ENCODE results near the gene SIGLEC1.

SIGLEC1 gene

DNA sequence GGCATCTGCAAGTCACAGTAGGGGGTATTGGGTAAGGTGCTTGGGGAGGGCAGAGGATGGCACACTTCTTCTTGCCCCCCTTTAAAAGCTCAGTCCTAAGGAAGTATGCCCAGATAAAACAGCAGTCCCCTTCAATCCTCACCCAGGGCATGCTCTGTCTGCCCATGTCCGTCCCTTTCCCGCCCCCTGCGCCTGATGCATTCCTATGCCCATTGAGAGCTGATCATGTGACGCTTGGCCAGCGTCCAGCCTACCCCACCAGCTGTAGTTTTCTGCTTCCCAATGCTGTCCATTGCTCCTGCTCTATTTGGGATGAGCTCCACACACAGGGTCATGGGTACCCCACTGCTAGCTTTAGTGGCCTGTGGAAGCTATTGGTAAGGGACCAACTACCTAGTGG, 8.3 kb downstream of the SIGLEC1 start:
- no peak overlapping the region for H3K27ac ChIP-seq (ENCODE audit: low read depth, low read length)
- no peaks in the 10 kb centered on the region for H3K4me1 ChIP-seq (ENCODE audit: control insufficient read depth in 1 of 2, insufficient read depth in 2 of 2, low read length in 2 of 2)
- H3K4me3 ChIP-seq (ENCODE audit: low read depth in 1 of 2, low read length in 2 of 2) = no peak overlapping the region
- no peaks in the 10 kb centered on the region for H3K27me3 ChIP-seq (ENCODE audit: control insufficient read depth in 1 of 2, insufficient read depth in 2 of 2, low read length in 2 of 2)
- no peaks in the 10 kb centered on the region for H3K36me3 ChIP-seq (ENCODE audit: control insufficient read depth in 1 of 2, insufficient read depth in 2 of 2, low read length in 2 of 2)
- no peaks in the 10 kb centered on the region for H3K9me3 ChIP-seq (ENCODE audit: control insufficient read depth in 1 of 2, low read length in 2 of 2)
- H3K9ac ChIP-seq (ENCODE audit: low read depth in 1 of 2, low read length in 2 of 2) = no peak overlapping the region

DNA sequence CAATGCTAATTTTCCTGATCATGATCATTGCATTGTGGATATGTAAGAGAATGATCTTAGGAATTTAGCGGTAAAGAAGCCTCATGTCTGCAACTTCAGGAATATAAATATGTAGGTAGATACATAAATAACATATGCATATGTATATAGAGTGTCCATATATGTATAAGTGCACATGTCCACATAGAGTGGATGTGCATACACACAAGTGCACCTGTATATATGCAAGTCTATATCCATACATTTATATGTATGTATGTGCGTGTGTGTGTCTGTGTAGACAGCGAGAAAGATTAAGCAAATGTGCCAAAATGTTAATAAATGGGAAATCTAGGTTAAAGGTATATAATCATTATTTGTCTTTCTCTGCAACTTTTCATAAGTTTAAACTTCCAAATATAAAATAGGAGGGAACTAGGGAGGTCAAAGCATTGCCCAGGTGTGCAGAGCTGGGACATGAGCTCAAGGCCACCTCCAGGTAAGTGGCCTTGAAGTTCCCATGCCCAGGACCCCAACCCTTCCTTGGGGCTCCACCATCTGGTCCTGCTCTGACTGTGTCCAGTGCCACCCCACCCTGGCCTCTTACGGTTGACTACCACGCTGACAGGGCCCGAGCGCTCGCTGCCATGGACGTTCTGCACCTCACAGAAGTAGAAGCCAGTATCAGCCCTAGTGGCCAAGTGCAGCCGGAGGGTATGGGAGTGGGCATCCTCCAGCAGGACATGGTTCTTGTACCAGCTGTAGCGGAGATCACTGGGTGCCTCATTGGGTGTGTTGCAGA, 9.6 kb downstream of the SIGLEC1 start:
- no peaks in the 10 kb centered on the region for H3K27me3 ChIP-seq (ENCODE audit: control insufficient read depth in 1 of 2, insufficient read depth in 2 of 2, low read length in 2 of 2)
- H3K9me3 ChIP-seq (ENCODE audit: control insufficient read depth in 1 of 2, low read length in 2 of 2) = no peaks in the 10 kb centered on the region
- H3K27ac ChIP-seq (ENCODE audit: low read depth, low read length) = no peak overlapping the region
- H3K36me3 ChIP-seq (ENCODE audit: control insufficient read depth in 1 of 2, insufficient read depth in 2 of 2, low read length in 2 of 2) = no peaks in the 10 kb centered on the region
- no peaks in the 10 kb centered on the region for H3K4me1 ChIP-seq (ENCODE audit: control insufficient read depth in 1 of 2, insufficient read depth in 2 of 2, low read length in 2 of 2)
- H3K9ac ChIP-seq (ENCODE audit: low read depth in 1 of 2, low read length in 2 of 2) = no peak overlapping the region
- H3K4me3 ChIP-seq (ENCODE audit: low read depth in 1 of 2, low read length in 2 of 2) = no peak overlapping the region

DNA sequence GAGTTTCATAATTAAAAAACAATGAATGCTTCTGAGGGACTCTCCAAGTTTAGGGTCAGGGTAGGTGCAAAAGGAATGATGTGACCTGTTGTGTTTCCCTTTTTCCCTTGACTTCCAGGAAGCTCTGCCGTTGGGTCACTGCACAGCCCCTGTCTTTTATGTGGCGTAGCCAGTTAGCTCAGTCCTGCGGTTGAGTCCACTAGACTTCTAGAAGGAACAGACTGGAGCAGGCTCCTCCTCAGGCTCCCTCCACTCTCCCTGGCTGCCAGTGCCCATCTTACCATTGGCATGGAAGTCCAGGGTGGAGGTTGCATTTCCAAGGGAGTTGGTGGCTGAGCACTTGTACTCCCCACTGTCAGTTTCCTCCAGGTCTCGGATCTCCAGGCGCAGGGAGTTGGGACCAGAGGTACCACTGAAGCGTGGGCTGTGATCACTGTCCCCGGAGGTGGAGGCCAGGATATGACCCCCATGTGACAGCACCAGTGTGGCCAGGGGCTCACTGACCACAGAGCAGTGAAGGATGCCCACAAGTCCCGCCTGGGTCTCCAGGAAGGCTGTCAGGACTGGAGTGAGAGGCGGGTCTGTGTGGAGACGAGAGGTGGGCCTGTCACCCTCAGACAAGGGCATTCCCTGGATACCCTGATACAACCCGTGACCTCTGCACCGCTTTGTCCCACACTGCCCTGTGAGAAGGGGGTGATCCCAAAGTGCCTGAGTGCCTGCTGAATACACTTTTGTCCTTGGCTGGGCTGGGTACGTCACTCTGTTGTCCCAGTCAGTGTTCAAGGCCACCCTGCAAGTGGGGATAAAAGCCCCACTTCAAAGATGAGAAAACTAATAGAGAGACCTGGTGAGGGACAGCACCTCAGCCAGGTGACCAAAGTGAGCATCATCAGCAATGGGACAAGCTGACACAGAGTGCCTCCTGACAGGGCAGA, 11.1 kb downstream of the SIGLEC1 start:
- Histone ChIP-seq H3K9me3 (ENCODE audit: control insufficient read depth in 1 of 2, low read length in 2 of 2) (peaks cover 0 to 2% of the 10 kb centered on the region in 2 donors), H3K27me3 (ENCODE audit: control insufficient read depth in 1 of 2, insufficient read depth in 2 of 2, low read length in 2 of 2) (no peaks in the 10 kb centered on the region), H3K4me3 (ENCODE audit: low read depth in 1 of 2, low read length in 2 of 2) (no peak overlapping the region), H3K4me1 (ENCODE audit: control insufficient read depth in 1 of 2, insufficient read depth in 2 of 2, low read length in 2 of 2) (no peaks in the 10 kb centered on the region), H3K27ac (ENCODE audit: low read depth, low read length) (no peak overlapping the region), H3K36me3 (ENCODE audit: control insufficient read depth in 1 of 2, insufficient read depth in 2 of 2, low read length in 2 of 2) (no peaks in the 10 kb centered on the region), H3K9ac (ENCODE audit: low read depth in 1 of 2, low read length in 2 of 2) (no peak overlapping the region)

DNA sequence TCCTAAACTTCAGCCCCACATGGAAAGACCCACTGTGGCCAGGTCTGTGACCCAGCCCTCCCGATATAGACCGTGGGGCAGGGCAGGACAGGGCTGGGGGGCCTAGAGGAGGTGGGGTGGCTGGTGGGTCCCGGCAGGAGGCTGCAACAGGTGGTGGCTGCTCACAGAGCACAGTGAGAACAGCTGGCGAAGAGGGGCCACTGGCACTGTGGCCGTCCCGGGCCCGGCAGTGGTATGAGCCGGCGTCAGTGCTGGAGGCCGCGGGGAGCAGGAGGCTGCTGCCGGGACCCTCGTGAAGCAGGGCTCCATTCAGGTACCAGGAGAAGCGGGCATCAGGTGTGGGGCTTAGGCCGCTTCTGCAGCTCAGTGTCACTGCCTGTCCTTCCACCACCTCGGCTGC, 13.4 kb downstream of the SIGLEC1 start:
- Histone ChIP-seq H3K9ac (ENCODE audit: low read depth in 1 of 2, low read length in 2 of 2) (no peak overlapping the region), H3K9me3 (ENCODE audit: control insufficient read depth in 1 of 2, low read length in 2 of 2) (peaks cover 0 to 5% of the 10 kb centered on the region in 2 donors), H3K4me1 (ENCODE audit: control insufficient read depth in 1 of 2, insufficient read depth in 2 of 2, low read length in 2 of 2) (no peaks in the 10 kb centered on the region), H3K27ac (ENCODE audit: low read depth, low read length) (no peak overlapping the region), H3K4me3 (ENCODE audit: low read depth in 1 of 2, low read length in 2 of 2) (no peak overlapping the region), H3K36me3 (ENCODE audit: control insufficient read depth in 1 of 2, insufficient read depth in 2 of 2, low read length in 2 of 2) (no peaks in the 10 kb centered on the region), H3K27me3 (ENCODE audit: control insufficient read depth in 1 of 2, insufficient read depth in 2 of 2, low read length in 2 of 2) (no peaks in the 10 kb centered on the region)

DNA sequence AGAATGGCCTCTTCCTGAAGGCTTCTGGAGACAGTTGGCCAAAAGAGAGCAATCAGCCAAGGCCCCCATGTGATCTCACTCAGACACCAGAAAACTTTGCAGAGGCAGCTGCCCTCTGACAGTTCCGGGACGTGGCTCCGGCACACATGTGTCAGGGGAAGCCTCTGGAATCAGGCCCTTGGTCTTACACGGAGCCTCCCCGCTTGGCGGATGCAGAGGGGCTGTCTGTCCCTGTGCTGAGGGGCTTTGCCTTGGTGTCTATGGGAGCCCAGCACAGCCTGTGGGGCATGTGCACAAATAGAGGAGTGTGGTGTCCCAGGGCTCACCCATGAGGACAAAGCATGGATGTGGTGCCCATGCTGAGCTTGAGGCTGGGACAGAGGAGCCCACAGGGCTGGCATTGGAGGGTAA, 13.8 kb downstream of the SIGLEC1 start:
- Histone ChIP-seq H3K4me3 (ENCODE audit: low read depth in 1 of 2, low read length in 2 of 2) (no peak overlapping the region), H3K27me3 (ENCODE audit: control insufficient read depth in 1 of 2, insufficient read depth in 2 of 2, low read length in 2 of 2) (no peaks in the 10 kb centered on the region)

DNA sequence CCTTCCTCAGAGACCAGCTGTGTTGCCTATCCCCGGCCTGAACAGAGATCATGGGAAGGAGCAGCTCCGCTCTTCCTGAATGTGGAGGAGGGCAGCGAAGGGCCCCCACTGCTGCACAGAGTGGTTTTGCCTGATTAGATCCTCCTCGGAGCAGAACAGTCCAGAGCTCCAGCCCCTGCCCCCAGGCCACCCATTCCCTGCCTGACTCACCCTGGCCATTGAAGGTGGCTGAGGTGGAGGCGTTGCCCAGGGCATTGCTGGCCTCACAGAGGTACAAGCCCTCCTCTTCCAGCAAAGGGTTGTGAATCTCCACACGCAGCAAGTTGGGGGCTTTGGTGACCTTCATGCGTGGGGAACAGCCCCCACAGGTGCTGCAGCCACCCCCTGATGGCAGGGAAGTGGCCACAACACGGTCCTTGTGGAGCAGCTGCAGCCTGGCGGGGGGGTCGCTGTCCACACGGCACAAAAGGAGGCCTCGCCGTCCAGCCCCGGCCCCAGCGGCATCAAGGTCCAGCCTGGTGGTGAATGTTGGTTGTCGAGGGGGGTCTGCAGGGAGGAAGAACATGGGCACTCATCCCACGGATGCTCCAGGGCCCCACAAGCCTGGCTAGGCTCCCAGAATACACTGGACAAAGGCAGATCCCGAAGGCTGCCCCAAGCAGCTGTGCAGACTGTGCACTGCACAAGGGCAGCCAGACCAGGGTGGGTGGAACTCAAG, 14.7 kb downstream of the SIGLEC1 start:
- Histone ChIP-seq H3K27ac (ENCODE audit: low read depth, low read length) (no peak overlapping the region), H3K9ac (ENCODE audit: low read depth in 1 of 2, low read length in 2 of 2) (no peak overlapping the region), H3K9me3 (ENCODE audit: control insufficient read depth in 1 of 2, low read length in 2 of 2) (peaks cover 0 to 5% of the 10 kb centered on the region in 2 donors), H3K36me3 (ENCODE audit: control insufficient read depth in 1 of 2, insufficient read depth in 2 of 2, low read length in 2 of 2) (no peaks in the 10 kb centered on the region), H3K4me3 (ENCODE audit: low read depth in 1 of 2, low read length in 2 of 2) (no peak overlapping the region), H3K4me1 (ENCODE audit: control insufficient read depth in 1 of 2, insufficient read depth in 2 of 2, low read length in 2 of 2) (no peaks in the 10 kb centered on the region), H3K27me3 (ENCODE audit: control insufficient read depth in 1 of 2, insufficient read depth in 2 of 2, low read length in 2 of 2) (no peaks in the 10 kb centered on the region)

More for the DNA sequence above, 13.8 kb downstream of the SIGLEC1 start:
- Histone ChIP-seq H3K27ac (ENCODE audit: low read depth, low read length) (no peak overlapping the region), H3K36me3 (ENCODE audit: control insufficient read depth in 1 of 2, insufficient read depth in 2 of 2, low read length in 2 of 2) (no peaks in the 10 kb centered on the region), H3K4me1 (ENCODE audit: control insufficient read depth in 1 of 2, insufficient read depth in 2 of 2, low read length in 2 of 2) (no peaks in the 10 kb centered on the region), H3K9ac (ENCODE audit: low read depth in 1 of 2, low read length in 2 of 2) (no peak overlapping the region), H3K9me3 (ENCODE audit: control insufficient read depth in 1 of 2, low read length in 2 of 2) (peaks cover 0 to 5% of the 10 kb centered on the region in 2 donors)

DNA sequence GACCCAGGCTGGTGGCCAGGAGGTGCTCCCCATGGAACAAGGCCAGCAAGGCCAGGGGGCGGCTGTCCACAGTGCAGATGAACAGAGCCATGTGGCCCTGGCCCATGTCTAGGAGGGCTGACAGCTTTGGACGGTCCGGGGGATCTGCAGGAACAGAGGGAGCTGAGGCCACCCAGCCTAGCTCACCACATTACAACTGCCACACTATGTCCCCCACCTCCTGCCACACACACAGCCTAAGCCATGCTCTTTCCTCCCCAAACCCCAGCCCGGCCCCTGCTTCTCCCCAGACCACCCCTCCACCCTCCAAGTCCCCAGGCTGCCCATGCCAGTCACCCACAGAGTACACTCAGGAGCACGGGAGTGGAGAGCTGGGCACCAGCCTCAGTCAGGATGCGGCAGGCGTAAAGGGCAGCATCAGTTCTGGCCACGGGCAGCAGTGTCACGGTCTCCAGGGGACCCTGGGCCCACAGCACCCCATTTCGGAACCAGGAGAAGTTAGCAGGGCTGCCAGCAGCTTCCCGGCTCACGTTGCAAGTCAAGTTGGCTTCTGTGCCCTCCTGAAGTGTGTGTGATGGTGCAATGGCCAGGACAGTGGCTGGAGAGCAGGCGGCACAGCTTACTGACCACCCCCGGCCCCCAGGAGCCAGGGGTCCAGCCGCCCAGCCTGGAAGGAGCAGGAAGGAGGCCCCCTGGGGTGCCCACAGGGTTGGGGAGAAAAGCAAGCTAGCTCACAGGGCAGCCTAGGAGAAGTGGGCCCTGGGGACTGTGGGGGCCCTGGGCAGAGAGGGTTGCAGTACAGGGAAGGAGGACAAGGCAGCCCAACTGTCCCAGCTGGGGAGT, 15.4 kb downstream of the SIGLEC1 start:
- Histone ChIP-seq H3K27me3 (ENCODE audit: control insufficient read depth in 1 of 2, insufficient read depth in 2 of 2, low read length in 2 of 2) (no peaks in the 10 kb centered on the region), H3K9ac (ENCODE audit: low read depth in 1 of 2, low read length in 2 of 2) (no peak overlapping the region), H3K36me3 (ENCODE audit: control insufficient read depth in 1 of 2, insufficient read depth in 2 of 2, low read length in 2 of 2) (no peaks in the 10 kb centered on the region), H3K9me3 (ENCODE audit: control insufficient read depth in 1 of 2, low read length in 2 of 2) (peaks cover 0 to 5% of the 10 kb centered on the region in 2 donors), H3K4me1 (ENCODE audit: control insufficient read depth in 1 of 2, insufficient read depth in 2 of 2, low read length in 2 of 2) (no peaks in the 10 kb centered on the region), H3K4me3 (ENCODE audit: low read depth in 1 of 2, low read length in 2 of 2) (no peak overlapping the region), H3K27ac (ENCODE audit: low read depth, low read length) (no peak overlapping the region)

DNA sequence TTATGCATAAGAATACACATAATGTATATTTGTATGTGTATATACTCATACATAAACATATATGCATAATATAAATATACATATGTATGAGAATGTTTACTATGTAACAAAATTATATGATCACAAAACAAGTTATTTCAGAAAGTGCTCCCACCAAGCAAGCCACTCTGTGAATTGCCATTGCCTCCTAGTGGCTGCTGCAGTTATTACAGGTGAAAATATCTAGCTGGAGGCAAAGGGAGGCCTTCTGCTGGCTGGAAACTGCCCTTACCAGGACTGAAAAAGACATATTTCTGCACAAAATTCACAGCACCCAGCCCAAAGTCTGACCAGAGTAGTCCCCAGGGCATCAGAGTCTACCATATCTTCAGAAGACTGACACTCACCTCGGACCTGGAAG, 16.2 kb downstream of the SIGLEC1 start:
- Histone ChIP-seq H3K27me3 (ENCODE audit: control insufficient read depth in 1 of 2, insufficient read depth in 2 of 2, low read length in 2 of 2) (no peaks in the 10 kb centered on the region), H3K4me1 (ENCODE audit: control insufficient read depth in 1 of 2, insufficient read depth in 2 of 2, low read length in 2 of 2) (no peaks in the 10 kb centered on the region), H3K27ac (ENCODE audit: low read depth, low read length) (no peak overlapping the region), H3K9ac (ENCODE audit: low read depth in 1 of 2, low read length in 2 of 2) (no peak overlapping the region), H3K4me3 (ENCODE audit: low read depth in 1 of 2, low read length in 2 of 2) (no peak overlapping the region), H3K36me3 (ENCODE audit: control insufficient read depth in 1 of 2, insufficient read depth in 2 of 2, low read length in 2 of 2) (no peaks in the 10 kb centered on the region), H3K9me3 (ENCODE audit: control insufficient read depth in 1 of 2, low read length in 2 of 2) (peaks cover 0 to 5% of the 10 kb centered on the region in 2 donors)

DNA sequence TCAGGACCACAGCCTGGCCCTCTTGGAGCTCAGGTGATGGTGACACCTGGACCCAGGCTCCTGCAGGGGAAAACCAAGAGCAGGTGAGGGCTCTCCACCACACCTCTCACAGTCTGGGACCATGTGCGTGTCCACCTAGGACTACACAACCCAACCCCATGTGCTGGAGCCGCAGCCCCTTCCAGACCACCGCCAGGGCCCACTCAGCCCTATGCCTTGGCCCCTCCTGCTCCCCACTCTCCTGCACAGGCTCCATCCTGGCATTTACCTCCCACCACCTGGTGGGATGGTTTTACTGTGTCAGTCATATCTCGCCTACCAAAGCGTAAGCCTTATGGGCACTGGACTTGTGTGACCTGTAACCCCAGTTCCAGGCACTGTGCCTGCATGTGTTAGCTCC, 17.5 kb downstream of the SIGLEC1 start:
- no peak overlapping the region for H3K27ac ChIP-seq (ENCODE audit: low read depth, low read length)
- no peak overlapping the region for H3K9ac ChIP-seq (ENCODE audit: low read depth in 1 of 2, low read length in 2 of 2)
- peaks cover 0 to 5% of the 10 kb centered on the region in 2 donors for H3K9me3 ChIP-seq (ENCODE audit: control insufficient read depth in 1 of 2, low read length in 2 of 2)
- no peaks in the 10 kb centered on the region for H3K4me1 ChIP-seq (ENCODE audit: control insufficient read depth in 1 of 2, insufficient read depth in 2 of 2, low read length in 2 of 2)
- H3K4me3 ChIP-seq (ENCODE audit: low read depth in 1 of 2, low read length in 2 of 2) = no peak overlapping the region
- no peaks in the 10 kb centered on the region for H3K36me3 ChIP-seq (ENCODE audit: control insufficient read depth in 1 of 2, insufficient read depth in 2 of 2, low read length in 2 of 2)
- H3K27me3 ChIP-seq (ENCODE audit: control insufficient read depth in 1 of 2, insufficient read depth in 2 of 2, low read length in 2 of 2) = no peaks in the 10 kb centered on the region
